Right ventricle myocardium inferior (tissue), 1 donor: ENCODE data around the gene HOXD4. TPM values are rescaled to one million over a fixed set of nuclear protein-coding genes. Genes with fewer than 3 reads are reported as not detected.

Experiments
- ATAC-seq: fragments of 200-7000 bp; cut with Tn5 transposase; one replicate; pipeline ENCODE4 v1.9.1; 2020; ENCODE audit warnings: mild to moderate bottlenecking, moderate library complexity
- DNase-seq: peaks from one replicate; pipeline ENCODE4 v3.0.0; 2021; ENCODE audit errors: missing footprints
- intact Hi-C: fragments of 100-400 bp; cut with DNase I; formaldehyde crosslinking; loops from one replicate; pipeline ENCODE4 v1.11.0; 2022
- long read RNA-seq: library from polyadenylated mRNA; unstranded; transcript quantifications from one replicate; pipeline ENCODE4 v2.0.0, GENCODE V29; 2021
- total RNA-seq: library from RNA; stranded (reverse); fragmentation: NEBNext Ultra II Directional; extraction: Animal tissue kit (Norgen Biotek cat#: 25700); gene quantifications from one replicate; pipeline ENCODE4 v1.2.1, GENCODE V29; 2021
- donor health status: DM: no; HTN: yes; CAD: no; lungs with severe emphysema.

HOXD4 gene
- not detected for total RNA-seq
- long read RNA-seq: 0 reads

- intact Hi-C loops: no loop called here
- DNase-seq (no peak), ATAC-seq (no peak)
Observed at GRCh38 chr2:176151442-176152287, at the start of gene HOXD4. Gene HOXD4, plus strand, starts transcription at chr2:176151550. Its CDS starts 84 bp downstream, at chr2:176151634.

- intact Hi-C loops: no loop called here
- ATAC-seq (no peak), DNase-seq (no peak)
Observed at GRCh38 chr2:176101842-176102241, 49.5 kb upstream of the HOXD4 start.

- ATAC-seq (no peak), DNase-seq (no peak)
- intact Hi-C loops: no loop called here
Observed at GRCh38 chr2:176102309-176102866, 49.0 kb upstream of the HOXD4 start.

- DNase-seq (no peak), ATAC-seq (no peak)
- intact Hi-C loops: no loop called here
Observed at GRCh38 chr2:176103194-176103593, 48.2 kb upstream of the HOXD4 start.

- intact Hi-C loops: no loop called here
- DNase-seq (no peak), ATAC-seq (no peak)
Observed at GRCh38 chr2:176103742-176104315, 47.5 kb upstream of the HOXD4 start.

- DNase-seq (no peak), ATAC-seq (no peak)
- intact Hi-C loops: no loop called here
Observed at GRCh38 chr2:176104316-176105077, 46.9 kb upstream of the HOXD4 start.

GRCh38 chr2:176105078-176105729, 46.1 kb upstream of the HOXD4 start:
- intact Hi-C loops: no loop called here
- DNase-seq (no peak), ATAC-seq (no peak)

- intact Hi-C loops: no loop called here
- DNase-seq (no peak), ATAC-seq (no peak)
Observed at GRCh38 chr2:176105730-176106580, 45.4 kb upstream of the HOXD4 start.

GRCh38 chr2:176106581-176107539, 44.5 kb upstream of the HOXD4 start, which contains the start of gene HOXD11:
Gene HOXD11, plus strand, starts transcription at chr2:176107280. Its CDS starts 76 bp downstream, at chr2:176107356.
- DNase-seq: no peak
- ATAC-seq: no peak
- intact Hi-C loops: no loop called here

- intact Hi-C loops: no loop called here
- ATAC-seq: no peak
- no peak for DNase-seq
Observed at GRCh38 chr2:176107731-176108181, 43.6 kb upstream of the HOXD4 start.

- ATAC-seq: no peak
Observed at GRCh38 chr2:176109192-176109901, 42.0 kb upstream of the HOXD4 start.

GRCh38 chr2:176109946-176110345, 41.4 kb upstream of the HOXD4 start:
- intact Hi-C loops: no loop called here
- no peak for DNase-seq
- ATAC-seq: no peak

More at GRCh38 chr2:176109192-176109901, 42.0 kb upstream of the HOXD4 start:
- intact Hi-C loops: no loop called here
- no peak for DNase-seq

GRCh38 chr2:176110415-176111308, 40.7 kb upstream of the HOXD4 start:
- DNase-seq (no peak), ATAC-seq (no peak)
- intact Hi-C loops: no loop called here

- ATAC-seq (no peak), DNase-seq (no peak)
- intact Hi-C loops: no loop called here
Observed at GRCh38 chr2:176111309-176111663, 40.1 kb upstream of the HOXD4 start.

GRCh38 chr2:176111846-176112374, 39.4 kb upstream of the HOXD4 start:
- ATAC-seq (no peak), DNase-seq (no peak)
- intact Hi-C loops: no loop called here
